ENCODE results near the gene TSPAN18.

- TF ChIP-seq POLR2A (IDR thresholded peaks at IDR 0.05), result no peak
- no peak for TF ChIP-seq CTCF (IDR thresholded peaks at IDR 0.05)
Observed at GRCh38 chr11:44878711-44879110, 151.9 kb downstream of the TSPAN18 start.
